HEK293 (cell line): Measurements from ENCODE around the gene MED29.

Experiments used
- CTCF ChIA-PET: fragments of 350-600 bp; formaldehyde crosslinking; extraction: SDS; loops from one replicate; lab custom pipeline; 2021; ENCODE audit warnings: antibody characterized with exemption; lab: Yijun Ruan, JAX
- POLR2A ChIA-PET: fragments of 300-600 bp; formaldehyde crosslinking; extraction: SDS; loops from one replicate; lab custom pipeline; 2020; ENCODE audit warnings: antibody characterized with exemption, inconsistent platforms; lab: Yijun Ruan, JAX
- H3K27ac ChIP-seq: fragments of 200-500 bp; sonication (Bioruptor generic); 2 replicates; pipeline ENCODE4 v1.5.1; 2014; ENCODE audit warnings: low read depth, low read length, control low read depth, inconsistent platforms; ENCODE audit errors: extremely low read depth
- H3K36me3 ChIP-seq, 2 experiments: fragments of 200-500 bp in 1 of 2; sonication (Bioruptor generic) in 1 of 2; 1 replicate in 1 of 2; 2 replicates in 1 of 2; pipeline ENCODE4 v1.5.1; 2014 to 2017; ENCODE audit warnings: inconsistent platforms in 2 of 2, low read length in 2 of 2; ENCODE audit not compliant: control insufficient read depth in 2 of 2, insufficient read depth in 1 of 2
- H3K4me1 ChIP-seq: fragments of 200-500 bp; sonication (Bioruptor generic); 2 replicates; pipeline ENCODE4 v1.5.1; 2014; ENCODE audit warnings: mild to moderate bottlenecking, low read length, inconsistent platforms; ENCODE audit not compliant: control insufficient read depth, insufficient read depth
- H3K4me3 ChIP-seq: 2 replicates; pipeline ENCODE4 v1.5.1; 2011; ENCODE audit warnings: low read depth, mild to moderate bottlenecking, control low read depth, low read length, moderate library complexity
- H3K9me3 ChIP-seq: fragments of 200-500 bp; sonication (Bioruptor generic); 2 replicates; pipeline ENCODE4 v1.5.1; 2014; ENCODE audit warnings: low read depth, low read length, inconsistent platforms; ENCODE audit not compliant: control insufficient read depth, insufficient read depth
- BCL11A ChIP-seq: fragments of 450-650 bp; formaldehyde crosslinking; IDR thresholded peaks from 2 replicates; pipeline ENCODE4 v1.5.1; 2016; ENCODE audit warnings: low read depth, missing biosample characterization, missing genetic modification characterization
- FEZF1 ChIP-seq: fragments of 450-650 bp; formaldehyde crosslinking; IDR thresholded peaks from 2 replicates; pipeline ENCODE4 v1.5.1; 2016; ENCODE audit warnings: missing biosample characterization, missing genetic modification characterization
- WT1 ChIP-seq: fragments of 450-650 bp; formaldehyde crosslinking; IDR thresholded peaks from 2 replicates; pipeline ENCODE4 v1.5.1; 2016; ENCODE audit warnings: missing biosample characterization, missing genetic modification characterization
- ZNF19 ChIP-seq: fragments of 450-650 bp; formaldehyde crosslinking; IDR thresholded peaks from 2 replicates; pipeline ENCODE4; 2016; ENCODE audit warnings: missing biosample characterization, missing genetic modification characterization, low read depth
- ZNF311 ChIP-seq: fragments of 450-650 bp; formaldehyde crosslinking; IDR thresholded peaks from 2 replicates; pipeline ENCODE4 v1.5.1; 2017; ENCODE audit warnings: missing biosample characterization, missing genetic modification characterization, borderline replicate concordance
- ZNF404 ChIP-seq: fragments of 450-650 bp; formaldehyde crosslinking; IDR thresholded peaks from 2 replicates; pipeline ENCODE4 v1.5.1; 2017; ENCODE audit warnings: missing biosample characterization, missing genetic modification characterization
- ZNF473 ChIP-seq: fragments of 450-650 bp; formaldehyde crosslinking; IDR thresholded peaks from 2 replicates; pipeline ENCODE4 v1.5.1; 2017; ENCODE audit warnings: missing biosample characterization, missing genetic modification characterization
- ZNF624 ChIP-seq: fragments of 450-650 bp; formaldehyde crosslinking; IDR thresholded peaks from 2 replicates; pipeline ENCODE4 v1.5.1; 2017; ENCODE audit warnings: missing biosample characterization, missing genetic modification characterization
- ZNF629 ChIP-seq: fragments of 450-650 bp; formaldehyde crosslinking; IDR thresholded peaks from 2 replicates; pipeline ENCODE4 v1.5.1; 2017; ENCODE audit warnings: missing biosample characterization, missing genetic modification characterization
- ZNF701 ChIP-seq: fragments of 450-650 bp; formaldehyde crosslinking; IDR thresholded peaks from 2 replicates; pipeline ENCODE4 v1.5.1; 2016; ENCODE audit warnings: missing biosample characterization, missing genetic modification characterization
- ZNF791 ChIP-seq: fragments of 450-650 bp; formaldehyde crosslinking; IDR thresholded peaks from 2 replicates; pipeline ENCODE4 v1.5.1; 2016; ENCODE audit warnings: missing biosample characterization, missing genetic modification characterization
- ZNF837 ChIP-seq: fragments of 450-650 bp; formaldehyde crosslinking; IDR thresholded peaks from 2 replicates; pipeline ENCODE4 v1.5.1; 2016; ENCODE audit warnings: missing biosample characterization, missing genetic modification characterization
- ZSCAN16 ChIP-seq: fragments of 450-650 bp; formaldehyde crosslinking; IDR thresholded peaks from 2 replicates; pipeline ENCODE4 v1.5.1; 2016; ENCODE audit warnings: missing biosample characterization, missing genetic modification characterization
- TF ChIP-seq, protein P1 (sequence below): fragments of 450-650 bp; formaldehyde crosslinking; IDR thresholded peaks from 2 replicates; pipeline ENCODE4 v1.5.1; 2016; ENCODE audit warnings: missing biosample characterization, missing genetic modification characterization
- TF ChIP-seq, protein P2 (sequence below): fragments of 450-650 bp; formaldehyde crosslinking; IDR thresholded peaks from 2 replicates; pipeline ENCODE4 v1.5.1; 2016; ENCODE audit warnings: missing biosample characterization, missing genetic modification characterization
- TF ChIP-seq, protein P3 (sequence below): fragments of 450-650 bp; formaldehyde crosslinking; IDR thresholded peaks from 2 replicates; pipeline ENCODE4 v1.5.1; 2016; ENCODE audit warnings: missing biosample characterization, missing genetic modification characterization
- TF ChIP-seq, protein P4 (sequence below): fragments of 450-650 bp; formaldehyde crosslinking; IDR thresholded peaks from 2 replicates; pipeline ENCODE4 v1.5.1; 2016; ENCODE audit warnings: missing biosample characterization, missing genetic modification characterization, low read depth
- TF ChIP-seq, protein P5 (sequence below): fragments of 450-650 bp; formaldehyde crosslinking; IDR thresholded peaks from 2 replicates; pipeline ENCODE4 v1.5.1; 2017; ENCODE audit warnings: missing biosample characterization, missing genetic modification characterization
- TF ChIP-seq, protein P6 (sequence below): fragments of 450-650 bp; formaldehyde crosslinking; IDR thresholded peaks from 2 replicates; pipeline ENCODE4 v1.5.1; 2016; ENCODE audit warnings: missing biosample characterization, missing genetic modification characterization, borderline replicate concordance
- TF ChIP-seq, protein P7 (sequence below): fragments of 450-650 bp; formaldehyde crosslinking; optimal IDR thresholded peaks from 2 replicates; pipeline ENCODE3; 2016; ENCODE audit warnings: missing biosample characterization, mild to moderate bottlenecking, missing genetic modification characterization

Gene MED29

DNA sequence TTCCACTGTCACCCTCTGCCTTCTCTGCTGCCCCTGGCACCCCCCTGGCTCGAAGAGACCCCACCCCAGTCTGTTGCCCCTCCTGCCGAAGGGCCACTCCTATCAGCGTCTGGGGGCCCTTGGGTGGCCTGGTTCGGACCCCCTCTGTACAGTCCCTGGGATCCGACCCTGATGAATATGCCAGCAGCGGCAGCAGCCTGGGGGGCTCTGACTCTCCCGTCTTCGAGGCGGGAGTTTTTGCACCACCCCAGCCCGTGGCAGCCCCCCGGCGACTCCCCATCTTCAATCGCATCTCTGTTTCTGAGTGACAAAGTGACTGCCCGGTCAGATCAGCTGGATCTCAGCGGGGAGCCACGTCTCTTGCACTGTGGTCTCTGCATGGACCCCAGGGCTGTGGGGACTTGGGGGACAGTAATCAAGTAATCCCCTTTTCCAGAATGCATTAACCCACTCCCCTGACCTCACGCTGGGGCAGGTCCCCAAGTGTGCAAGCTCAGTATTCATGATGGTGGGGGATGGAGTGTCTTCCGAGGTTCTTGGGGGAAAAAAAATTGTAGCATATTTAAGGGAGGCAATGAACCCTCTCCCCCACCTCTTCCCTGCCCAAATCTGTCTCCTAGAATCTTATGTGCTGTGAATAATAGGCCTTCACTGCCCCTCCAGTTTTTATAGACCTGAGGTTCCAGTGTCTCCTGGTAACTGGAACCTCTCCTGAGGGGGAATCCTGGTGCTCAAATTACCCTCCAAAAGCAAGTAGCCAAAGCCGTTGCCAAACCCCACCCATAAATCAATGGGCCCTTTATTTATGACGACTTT, 17.4 kb downstream of the MED29 start (continued):
- TF ChIP-seq ZNF837 (tag by site-specific recombination) = no peak
- TF ChIP-seq ZNF404 = no peak
- peak; percentile 19; the same call in 1 of the 2 replicates for TF ChIP-seq FEZF1 (tag by site-specific recombination)
- no peak for TF ChIP-seq ZNF624 (tag by site-specific recombination)
- no peak for TF ChIP-seq ZNF473 (tag by site-specific recombination)
- TF ChIP-seq BCL11A (tag by site-specific recombination) = 0 out of 2 replicates have a peak, but pooled peaks have one; percentile 30
- TF ChIP-seq, protein P1, sequence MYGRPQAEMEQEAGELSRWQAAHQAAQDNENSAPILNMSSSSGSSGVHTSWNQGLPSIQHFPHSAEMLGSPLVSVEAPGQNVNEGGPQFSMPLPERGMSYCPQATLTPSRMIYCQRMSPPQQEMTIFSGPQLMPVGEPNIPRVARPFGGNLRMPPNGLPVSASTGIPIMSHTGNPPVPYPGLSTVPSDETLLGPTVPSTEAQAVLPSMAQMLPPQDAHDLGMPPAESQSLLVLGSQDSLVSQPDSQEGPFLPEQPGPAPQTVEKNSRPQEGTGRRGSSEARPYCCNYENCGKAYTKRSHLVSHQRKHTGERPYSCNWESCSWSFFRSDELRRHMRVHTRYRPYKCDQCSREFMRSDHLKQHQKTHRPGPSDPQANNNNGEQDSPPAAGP = no peak
- no peak for TF ChIP-seq ZNF629
- no peak for TF ChIP-seq ZNF701 (tag by site-specific recombination)
- TF ChIP-seq WT1 = peak; percentile 46; the same call in 1 of the 2 replicates
- TF ChIP-seq ZNF791 (tag by site-specific recombination) = no peak
- no peak for TF ChIP-seq ZSCAN16
- TF ChIP-seq, protein P2, sequence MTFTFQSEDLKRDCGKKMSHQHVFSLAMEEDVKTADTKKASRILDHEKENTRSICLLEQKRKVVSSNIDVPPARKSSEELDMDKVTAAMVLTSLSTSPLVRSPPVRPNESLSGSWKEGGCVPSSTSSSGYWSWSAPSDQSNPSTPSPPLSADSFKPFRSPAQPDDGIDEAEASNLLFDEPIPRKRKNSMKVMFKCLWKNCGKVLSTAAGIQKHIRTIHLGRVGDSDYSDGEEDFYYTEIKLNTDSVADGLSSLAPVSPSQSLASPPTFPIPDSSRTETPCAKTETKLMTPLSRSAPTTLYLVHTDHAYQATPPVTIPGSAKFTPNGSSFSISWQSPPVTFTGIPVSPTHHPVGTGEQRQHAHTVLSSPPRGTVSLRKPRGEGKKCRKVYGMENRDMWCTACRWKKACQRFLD (tag by site-specific recombination) = no peak
- TF ChIP-seq, protein P3, sequence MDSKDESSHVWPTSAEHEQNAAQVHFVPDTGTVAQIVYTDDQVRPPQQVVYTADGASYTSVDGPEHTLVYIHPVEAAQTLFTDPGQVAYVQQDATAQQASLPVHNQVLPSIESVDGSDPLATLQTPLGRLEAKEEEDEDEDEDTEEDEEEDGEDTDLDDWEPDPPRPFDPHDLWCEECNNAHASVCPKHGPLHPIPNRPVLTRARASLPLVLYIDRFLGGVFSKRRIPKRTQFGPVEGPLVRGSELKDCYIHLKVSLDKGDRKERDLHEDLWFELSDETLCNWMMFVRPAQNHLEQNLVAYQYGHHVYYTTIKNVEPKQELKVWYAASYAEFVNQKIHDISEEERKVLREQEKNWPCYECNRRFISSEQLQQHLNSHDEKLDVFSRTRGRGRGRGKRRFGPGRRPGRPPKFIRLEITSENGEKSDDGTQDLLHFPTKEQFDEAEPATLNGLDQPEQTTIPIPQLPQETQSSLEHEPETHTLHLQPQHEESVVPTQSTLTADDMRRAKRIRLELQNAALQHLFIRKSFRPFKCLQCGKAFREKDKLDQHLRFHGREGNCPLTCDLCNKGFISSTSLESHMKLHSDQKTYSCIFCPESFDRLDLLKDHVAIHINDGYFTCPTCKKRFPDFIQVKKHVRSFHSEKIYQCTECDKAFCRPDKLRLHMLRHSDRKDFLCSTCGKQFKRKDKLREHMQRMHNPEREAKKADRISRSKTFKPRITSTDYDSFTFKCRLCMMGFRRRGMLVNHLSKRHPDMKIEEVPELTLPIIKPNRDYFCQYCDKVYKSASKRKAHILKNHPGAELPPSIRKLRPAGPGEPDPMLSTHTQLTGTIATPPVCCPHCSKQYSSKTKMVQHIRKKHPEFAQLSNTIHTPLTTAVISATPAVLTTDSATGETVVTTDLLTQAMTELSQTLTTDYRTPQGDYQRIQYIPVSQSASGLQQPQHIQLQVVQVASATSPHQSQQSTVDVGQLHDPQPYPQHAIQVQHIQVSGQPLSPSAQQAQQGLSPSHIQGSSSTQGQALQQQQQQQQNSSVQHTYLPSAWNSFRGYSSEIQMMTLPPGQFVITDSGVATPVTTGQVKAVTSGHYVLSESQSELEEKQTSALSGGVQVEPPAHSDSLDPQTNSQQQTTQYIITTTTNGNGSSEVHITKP (tag by site-specific recombination) = peak; percentile 78
- no peak for TF ChIP-seq ZNF19 (tag by site-specific recombination)
- no peak for TF ChIP-seq ZNF311

DNA sequence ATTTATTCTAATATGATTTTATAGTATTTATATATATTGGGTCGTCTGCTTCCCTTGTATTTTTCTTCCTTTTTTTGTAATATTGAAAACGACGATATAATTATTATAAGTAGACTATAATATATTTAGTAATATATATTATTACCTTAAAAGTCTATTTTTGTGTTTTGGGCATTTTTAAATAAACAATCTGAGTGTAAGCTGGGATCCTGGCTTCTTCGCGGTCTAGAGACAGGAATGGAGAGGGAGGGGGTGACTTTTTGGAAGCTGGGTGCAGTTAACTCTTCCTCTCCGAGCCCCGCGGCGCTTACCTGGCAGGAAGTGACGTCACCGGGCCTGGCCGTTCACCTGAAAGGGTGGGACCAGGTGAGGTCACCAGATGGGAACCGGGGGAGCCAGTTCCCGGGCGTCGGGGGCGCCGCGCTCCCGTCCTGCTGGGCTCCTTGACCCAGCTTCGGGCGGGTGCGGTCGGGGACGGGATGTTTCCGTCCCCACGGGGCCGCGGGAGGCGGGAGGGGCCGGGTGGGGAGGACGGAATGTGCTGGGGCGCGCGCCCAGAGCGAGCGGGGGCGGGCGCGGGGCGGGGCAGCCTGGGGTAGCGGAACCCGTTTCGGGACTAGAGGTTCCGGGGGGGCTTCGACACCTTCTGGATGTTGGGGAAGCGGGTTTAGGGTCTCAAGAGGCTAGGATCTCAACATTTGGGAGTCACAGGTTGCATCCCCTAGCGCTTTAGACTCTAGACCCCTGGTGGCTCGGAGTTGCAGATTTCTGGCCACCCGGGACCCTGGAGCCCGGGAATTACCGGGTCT, 18.2 kb downstream of the MED29 start:
- POLR2A ChIA-PET = interaction anchor here (0.6 to 11.2 kb wide), 8 partner anchors 11 to 471 kb away, joined by 3 to 175 read pairs (median 4); partner anchors contain the start of genes MED29, PAF1, RPS16 and TIMM50
- H3K4me3 ChIP-seq = peak overlapping the region; percentile 51
- peaks cover 44% of the 10 kb centered on the region for H3K4me1 ChIP-seq
- CTCF ChIA-PET = interaction anchor here (0.6 to 4.6 kb wide), 4 partner anchors 10 to 97 kb away, joined by 3 to 41 read pairs (median 4); no protein-coding TSS in a partner anchor
- peak overlapping the region; percentile 89 for H3K27ac ChIP-seq
- peaks cover 3 to 4% of the 10 kb centered on the region in 2 experiments; a peak in 2 of 3 replicates for H3K36me3 ChIP-seq
- no peaks in the 10 kb centered on the region for H3K9me3 ChIP-seq
- TF ChIP-seq, protein P4, sequence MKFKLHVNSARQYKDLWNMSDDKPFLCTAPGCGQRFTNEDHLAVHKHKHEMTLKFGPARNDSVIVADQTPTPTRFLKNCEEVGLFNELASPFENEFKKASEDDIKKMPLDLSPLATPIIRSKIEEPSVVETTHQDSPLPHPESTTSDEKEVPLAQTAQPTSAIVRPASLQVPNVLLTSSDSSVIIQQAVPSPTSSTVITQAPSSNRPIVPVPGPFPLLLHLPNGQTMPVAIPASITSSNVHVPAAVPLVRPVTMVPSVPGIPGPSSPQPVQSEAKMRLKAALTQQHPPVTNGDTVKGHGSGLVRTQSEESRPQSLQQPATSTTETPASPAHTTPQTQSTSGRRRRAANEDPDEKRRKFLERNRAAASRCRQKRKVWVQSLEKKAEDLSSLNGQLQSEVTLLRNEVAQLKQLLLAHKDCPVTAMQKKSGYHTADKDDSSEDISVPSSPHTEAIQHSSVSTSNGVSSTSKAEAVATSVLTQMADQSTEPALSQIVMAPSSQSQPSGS = peak; percentile 99
- TF ChIP-seq, protein P5, sequence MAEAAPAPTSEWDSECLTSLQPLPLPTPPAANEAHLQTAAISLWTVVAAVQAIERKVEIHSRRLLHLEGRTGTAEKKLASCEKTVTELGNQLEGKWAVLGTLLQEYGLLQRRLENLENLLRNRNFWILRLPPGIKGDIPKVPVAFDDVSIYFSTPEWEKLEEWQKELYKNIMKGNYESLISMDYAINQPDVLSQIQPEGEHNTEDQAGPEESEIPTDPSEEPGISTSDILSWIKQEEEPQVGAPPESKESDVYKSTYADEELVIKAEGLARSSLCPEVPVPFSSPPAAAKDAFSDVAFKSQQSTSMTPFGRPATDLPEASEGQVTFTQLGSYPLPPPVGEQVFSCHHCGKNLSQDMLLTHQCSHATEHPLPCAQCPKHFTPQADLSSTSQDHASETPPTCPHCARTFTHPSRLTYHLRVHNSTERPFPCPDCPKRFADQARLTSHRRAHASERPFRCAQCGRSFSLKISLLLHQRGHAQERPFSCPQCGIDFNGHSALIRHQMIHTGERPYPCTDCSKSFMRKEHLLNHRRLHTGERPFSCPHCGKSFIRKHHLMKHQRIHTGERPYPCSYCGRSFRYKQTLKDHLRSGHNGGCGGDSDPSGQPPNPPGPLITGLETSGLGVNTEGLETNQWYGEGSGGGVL (tag by site-specific recombination) = peak; percentile 6
- TF ChIP-seq, protein P6, sequence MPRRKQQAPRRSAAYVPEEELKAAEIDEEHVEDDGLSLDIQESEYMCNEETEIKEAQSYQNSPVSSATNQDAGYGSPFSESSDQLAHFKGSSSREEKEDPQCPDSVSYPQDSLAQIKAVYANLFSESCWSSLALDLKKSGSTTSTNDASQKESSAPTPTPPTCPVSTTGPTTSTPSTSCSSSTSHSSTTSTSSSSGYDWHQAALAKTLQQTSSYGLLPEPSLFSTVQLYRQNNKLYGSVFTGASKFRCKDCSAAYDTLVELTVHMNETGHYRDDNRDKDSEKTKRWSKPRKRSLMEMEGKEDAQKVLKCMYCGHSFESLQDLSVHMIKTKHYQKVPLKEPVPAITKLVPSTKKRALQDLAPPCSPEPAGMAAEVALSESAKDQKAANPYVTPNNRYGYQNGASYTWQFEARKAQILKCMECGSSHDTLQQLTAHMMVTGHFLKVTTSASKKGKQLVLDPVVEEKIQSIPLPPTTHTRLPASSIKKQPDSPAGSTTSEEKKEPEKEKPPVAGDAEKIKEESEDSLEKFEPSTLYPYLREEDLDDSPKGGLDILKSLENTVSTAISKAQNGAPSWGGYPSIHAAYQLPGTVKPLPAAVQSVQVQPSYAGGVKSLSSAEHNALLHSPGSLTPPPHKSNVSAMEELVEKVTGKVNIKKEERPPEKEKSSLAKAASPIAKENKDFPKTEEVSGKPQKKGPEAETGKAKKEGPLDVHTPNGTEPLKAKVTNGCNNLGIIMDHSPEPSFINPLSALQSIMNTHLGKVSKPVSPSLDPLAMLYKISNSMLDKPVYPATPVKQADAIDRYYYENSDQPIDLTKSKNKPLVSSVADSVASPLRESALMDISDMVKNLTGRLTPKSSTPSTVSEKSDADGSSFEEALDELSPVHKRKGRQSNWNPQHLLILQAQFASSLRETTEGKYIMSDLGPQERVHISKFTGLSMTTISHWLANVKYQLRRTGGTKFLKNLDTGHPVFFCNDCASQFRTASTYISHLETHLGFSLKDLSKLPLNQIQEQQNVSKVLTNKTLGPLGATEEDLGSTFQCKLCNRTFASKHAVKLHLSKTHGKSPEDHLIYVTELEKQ (tag by site-specific recombination) = peak; percentile 86
- TF ChIP-seq, protein P7, sequence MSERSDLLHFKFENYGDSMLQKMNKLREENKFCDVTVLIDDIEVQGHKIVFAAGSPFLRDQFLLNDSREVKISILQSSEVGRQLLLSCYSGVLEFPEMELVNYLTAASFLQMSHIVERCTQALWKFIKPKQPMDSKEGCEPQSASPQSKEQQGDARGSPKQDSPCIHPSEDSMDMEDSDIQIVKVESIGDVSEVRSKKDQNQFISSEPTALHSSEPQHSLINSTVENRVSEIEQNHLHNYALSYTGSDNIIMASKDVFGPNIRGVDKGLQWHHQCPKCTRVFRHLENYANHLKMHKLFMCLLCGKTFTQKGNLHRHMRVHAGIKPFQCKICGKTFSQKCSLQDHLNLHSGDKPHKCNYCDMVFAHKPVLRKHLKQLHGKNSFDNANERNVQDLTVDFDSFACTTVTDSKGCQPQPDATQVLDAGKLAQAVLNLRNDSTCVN (tag by site-specific recombination) = peak; percentile 96
